ENCODE data around the gene MDH2. TPM values are rescaled to one million over a fixed set of nuclear protein-coding genes. Genes with fewer than 3 reads are reported as not detected.
"Not testable (repeated sequence)": the region's sequence is repeated elsewhere in the genome, so short reads cannot be mapped to it uniquely, and the experiment has no call there.

MDH2 gene
- total and polyA plus RNA-seq, 2 of the 4 experiments (the other 2 are of a cell fraction), result 55.4 to 206 TPM

DNA sequence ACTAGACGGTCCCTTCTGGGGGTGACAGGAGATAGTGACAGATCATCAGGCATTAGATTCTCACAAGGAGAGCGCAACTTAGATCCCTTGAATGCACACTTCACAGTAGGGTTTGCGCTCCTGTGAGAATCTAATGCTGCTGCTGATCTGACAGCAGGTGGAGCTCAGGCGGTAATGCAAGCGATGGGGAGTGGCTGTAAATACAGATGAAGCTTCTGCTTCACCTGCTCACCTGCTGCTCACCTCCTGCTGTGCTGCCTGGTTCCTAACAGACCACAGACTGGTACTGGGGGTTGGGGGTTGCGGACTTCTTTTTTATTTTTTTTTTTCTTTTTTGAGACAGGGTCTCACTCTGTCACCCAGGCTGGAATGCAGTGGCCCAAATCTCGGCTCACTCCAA lies 18.2 kb upstream of the MDH2 start:
- H3K9me3 ChIP-seq (ENCODE audit: control insufficient read depth, insufficient read depth, low read length); H3K4ac ChIP-seq (ENCODE audit: low read depth, low read length); H3K9ac ChIP-seq (ENCODE audit: low read depth, low read length); H4K91ac ChIP-seq (ENCODE audit: insufficient read depth, low read depth, low read length); H3K56ac ChIP-seq (ENCODE audit: extremely low read depth, insufficient read depth, low read length); H4K5ac ChIP-seq (ENCODE audit: low read depth, low read length); H4K20me1 ChIP-seq (ENCODE audit: insufficient read depth, low read length); ATAC-seq (ENCODE audit: low read depth); H2BK120ac ChIP-seq (ENCODE audit: low read depth, low read length); H3K4me2 ChIP-seq (ENCODE audit: low read depth, low read length); BruUV-seq (replicated peaks); H3K4me3 ChIP-seq (ENCODE audit: insufficient read depth, low read depth, low read length); POLR2A ChIA-PET (ENCODE audit: unreplicated experiment); dilution Hi-C loops (cut with HindIII; ENCODE audit: low sequenced_read_pairs, unreplicated experiment); H2AK5ac ChIP-seq (ENCODE audit: low read depth, low read length); H2BK20ac ChIP-seq (ENCODE audit: low read depth, low read length); DNase-seq; H3K23ac ChIP-seq (ENCODE audit: low read depth, low read length); H3K14ac ChIP-seq (replicated peaks; ENCODE audit: low read depth, low read length); H2BK15ac ChIP-seq (ENCODE audit: low read depth, low read length); H2BK5ac ChIP-seq (ENCODE audit: low read depth, low read length, poor library complexity, severe bottlenecking); H3K4me1 ChIP-seq (ENCODE audit: control insufficient read depth, insufficient read depth, low read length); H2AK9ac ChIP-seq (replicated peaks; ENCODE audit: low read depth, low read length, poor library complexity); H3K18ac ChIP-seq (ENCODE audit: low read depth, low read length); intact Hi-C loops (cut with micrococcal nuclease); H3K27ac ChIP-seq (ENCODE audit: insufficient read depth, low read length); H4K8ac ChIP-seq (ENCODE audit: low read depth in 2 of 2, low read length in 2 of 2); H3K9me1 ChIP-seq (ENCODE audit: insufficient read depth, low read length); H3K27me3 ChIP-seq (ENCODE audit: control insufficient read depth, insufficient read depth, low read length); H2AFZ ChIP-seq (replicated peaks; ENCODE audit: low read length, poor library complexity): not testable (repeated sequence)
- CTCF ChIA-PET, result interaction anchor here (0.6 kb wide), 1 partner anchor 157 kb away, joined by 5 read pairs; no protein-coding TSS in a partner anchor
- peaks cover 2 to 17% of the 10 kb centered on the region in 2 experiments; a peak in 2 of 4 replicates for H3K79me1 ChIP-seq (ENCODE audit: low read depth in 1 of 2, low read length in 2 of 2)
- in situ Hi-C loops (cut with MboI; ENCODE audit: low sequenced_read_pairs), result loop anchor here (25.0 kb wide), 1 partner anchor 492 kb away; no protein-coding TSS in a partner anchor
- H3K36me3 ChIP-seq (ENCODE audit: control insufficient read depth, insufficient read depth, low read length), result peaks cover 14% of the 10 kb centered on the region
- 100% methylated on average over 1 of the region's 7 CpGs; no CpG with 5 or more reads in 1 of the 2 experiments for WGBS, 2 experiments (ENCODE audit: extremely low coverage in 2 of 2, insufficient read length in 1 of 2)
